Measurements from ENCODE around the gene RHOB. TPM values are rescaled to one million over a fixed set of nuclear protein-coding genes. Genes with fewer than 3 reads are reported as not detected.
"Not testable (repeated sequence)": the region's sequence is repeated elsewhere in the genome, so short reads cannot be mapped to it uniquely, and the experiment has no call there.

The RHOB gene
- total and polyA plus RNA-seq, 8 donors = 143 to 1,146 (median 424) TPM

DNA sequence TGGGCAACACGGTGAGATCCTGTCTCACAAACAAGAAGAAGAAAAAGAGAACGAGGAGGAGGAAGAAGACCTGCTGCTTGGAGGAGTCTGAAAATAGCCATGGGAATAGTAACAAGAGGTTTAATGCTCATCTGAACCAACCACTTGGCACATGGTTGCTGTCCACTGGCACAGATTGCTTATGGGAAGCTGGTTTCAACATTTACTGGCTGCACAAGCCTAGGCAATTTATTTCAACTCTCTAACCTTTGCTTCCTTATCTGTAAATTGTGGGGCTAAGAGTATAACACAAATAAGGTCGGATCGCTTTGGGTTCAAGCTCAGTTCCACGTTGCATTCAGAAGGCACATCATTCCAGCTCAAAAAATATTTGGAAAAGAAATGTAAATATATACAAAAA, 14.2 kb upstream of the RHOB start:
- no peak for TF ChIP-seq POLR2AphosphoS5 (IDR thresholded peaks at IDR 0.05)
- TF ChIP-seq EP300 (IDR thresholded peaks at IDR 0.05) = no peak
- TF ChIP-seq, protein P1, sequence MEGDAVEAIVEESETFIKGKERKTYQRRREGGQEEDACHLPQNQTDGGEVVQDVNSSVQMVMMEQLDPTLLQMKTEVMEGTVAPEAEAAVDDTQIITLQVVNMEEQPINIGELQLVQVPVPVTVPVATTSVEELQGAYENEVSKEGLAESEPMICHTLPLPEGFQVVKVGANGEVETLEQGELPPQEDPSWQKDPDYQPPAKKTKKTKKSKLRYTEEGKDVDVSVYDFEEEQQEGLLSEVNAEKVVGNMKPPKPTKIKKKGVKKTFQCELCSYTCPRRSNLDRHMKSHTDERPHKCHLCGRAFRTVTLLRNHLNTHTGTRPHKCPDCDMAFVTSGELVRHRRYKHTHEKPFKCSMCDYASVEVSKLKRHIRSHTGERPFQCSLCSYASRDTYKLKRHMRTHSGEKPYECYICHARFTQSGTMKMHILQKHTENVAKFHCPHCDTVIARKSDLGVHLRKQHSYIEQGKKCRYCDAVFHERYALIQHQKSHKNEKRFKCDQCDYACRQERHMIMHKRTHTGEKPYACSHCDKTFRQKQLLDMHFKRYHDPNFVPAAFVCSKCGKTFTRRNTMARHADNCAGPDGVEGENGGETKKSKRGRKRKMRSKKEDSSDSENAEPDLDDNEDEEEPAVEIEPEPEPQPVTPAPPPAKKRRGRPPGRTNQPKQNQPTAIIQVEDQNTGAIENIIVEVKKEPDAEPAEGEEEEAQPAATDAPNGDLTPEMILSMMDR (IDR thresholded peaks at IDR 0.05) = no peak
- TF ChIP-seq POLR2A (IDR thresholded peaks at IDR 0.05) = no peak
- no peaks in the 10 kb centered on the region for H3K27me3 ChIP-seq
- peak overlapping the region in 2 of 5 donors; percentile 13 to 40 for H3K27ac ChIP-seq
- no peaks in the 10 kb centered on the region for H3K36me3 ChIP-seq
- no peak overlapping the region for H3K4me3 ChIP-seq
- 37 to 56% (median 48%) methylated on average over 5 of the region's 5 CpGs for WGBS, 5 donors
- peak in 1 of 2 donors; percentile 22 for DNase-seq
- intact Hi-C loops (cut with DNase I; ENCODE audit: low total_unique reads) = no loop called here
- H3K9me3 ChIP-seq = no peaks in the 10 kb centered on the region
- peaks cover 0 to 35% (median 23%) of the 10 kb centered on the region in 4 donors for H3K4me1 ChIP-seq

DNA sequence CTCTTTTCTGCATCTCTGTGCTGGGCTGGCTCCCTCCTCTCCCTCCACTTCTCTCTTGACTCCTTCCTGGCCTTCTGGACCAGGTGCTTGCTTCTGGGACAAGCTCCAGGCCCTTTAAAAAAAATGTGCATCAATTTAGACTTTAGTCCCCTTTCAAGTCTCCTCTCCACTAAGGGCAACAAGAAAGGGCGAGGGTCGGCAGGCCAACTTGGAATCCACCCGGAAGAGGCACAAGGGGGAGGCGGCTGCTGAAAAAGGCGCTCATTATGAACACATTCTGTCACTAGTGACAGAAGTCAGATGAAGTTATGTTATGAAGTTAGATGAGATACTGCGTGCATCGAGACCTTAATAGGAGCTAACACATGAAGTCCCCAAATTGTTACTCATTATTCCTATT, 13.6 kb upstream of the RHOB start:
- 79 to 91% (median 83%) methylated on average over 7 of the region's 7 CpGs for WGBS, 5 donors
- intact Hi-C loops (cut with DNase I; ENCODE audit: low total_unique reads) = no loop called here
- DNase-seq = no peak
- TF ChIP-seq POLR2AphosphoS5 (IDR thresholded peaks at IDR 0.05) (no peak), POLR2A (IDR thresholded peaks at IDR 0.05) (no peak), EP300 (IDR thresholded peaks at IDR 0.05) (no peak)
- TF ChIP-seq, protein P1 (IDR thresholded peaks at IDR 0.05) = no peak
- Histone ChIP-seq H3K27ac (peak overlapping the region in 3 of 5 donors; percentile 13 to 56 (median 40)), H3K4me1 (peaks cover 5 to 40% (median 25%) of the 10 kb centered on the region in 4 donors), H3K27me3 (no peaks in the 10 kb centered on the region), H3K9me3 (no peaks in the 10 kb centered on the region), H3K36me3 (no peaks in the 10 kb centered on the region), H3K4me3 (no peak overlapping the region)

DNA sequence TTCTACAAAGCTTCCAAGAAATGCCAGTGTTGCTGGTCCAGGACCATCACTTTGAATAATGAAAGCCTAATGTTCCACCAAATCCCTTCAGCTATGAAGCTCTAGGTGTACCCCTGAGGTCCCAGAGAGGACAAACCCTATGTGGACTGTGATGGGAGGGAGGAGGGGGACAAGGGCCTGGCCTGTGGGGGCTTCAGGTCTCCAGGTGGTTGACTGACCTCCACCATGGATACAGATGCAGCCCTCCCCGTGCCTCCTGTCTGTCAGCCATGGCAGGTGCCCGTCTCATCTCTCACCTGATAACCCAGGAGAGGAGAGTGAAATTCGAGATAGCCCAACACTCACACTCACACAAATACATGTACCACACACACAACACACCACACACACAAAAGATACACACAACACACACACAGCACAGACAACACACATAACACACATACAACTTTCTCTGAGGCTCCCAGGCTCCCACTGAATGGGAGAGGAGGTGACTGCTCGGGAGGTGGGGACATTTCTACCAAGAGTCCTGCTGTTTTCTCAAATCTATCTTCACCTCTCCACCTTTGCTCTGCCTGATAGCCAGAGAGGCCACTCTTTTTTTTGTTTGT, 12.8 kb upstream of the RHOB start:
- H3K36me3 ChIP-seq = no peaks in the 10 kb centered on the region
- no peaks in the 10 kb centered on the region for H3K9me3 ChIP-seq
- H3K4me1 ChIP-seq = peaks cover 7 to 46% (median 30%) of the 10 kb centered on the region in 4 donors
- peak overlapping the region in 2 of 5 donors; percentile 40 to 56 for H3K27ac ChIP-seq
- 77 to 91% (median 90%) methylated on average over 4 of the region's 4 CpGs for whole genome bisulfite sequencing, 5 donors
- intact Hi-C loops (cut with DNase I; ENCODE audit: low total_unique reads) = no loop called here
- peak in 1 of 2 donors; percentile 9 for DNase-seq
- no peak for TF ChIP-seq POLR2A (IDR thresholded peaks at IDR 0.05)
- TF ChIP-seq, protein P1 (IDR thresholded peaks at IDR 0.05) = no peak
- no peak for TF ChIP-seq POLR2AphosphoS5 (IDR thresholded peaks at IDR 0.05)
- TF ChIP-seq EP300 (IDR thresholded peaks at IDR 0.05) = no peak
- no peaks in the 10 kb centered on the region for H3K27me3 ChIP-seq
- H3K4me3 ChIP-seq = no peak overlapping the region

DNA sequence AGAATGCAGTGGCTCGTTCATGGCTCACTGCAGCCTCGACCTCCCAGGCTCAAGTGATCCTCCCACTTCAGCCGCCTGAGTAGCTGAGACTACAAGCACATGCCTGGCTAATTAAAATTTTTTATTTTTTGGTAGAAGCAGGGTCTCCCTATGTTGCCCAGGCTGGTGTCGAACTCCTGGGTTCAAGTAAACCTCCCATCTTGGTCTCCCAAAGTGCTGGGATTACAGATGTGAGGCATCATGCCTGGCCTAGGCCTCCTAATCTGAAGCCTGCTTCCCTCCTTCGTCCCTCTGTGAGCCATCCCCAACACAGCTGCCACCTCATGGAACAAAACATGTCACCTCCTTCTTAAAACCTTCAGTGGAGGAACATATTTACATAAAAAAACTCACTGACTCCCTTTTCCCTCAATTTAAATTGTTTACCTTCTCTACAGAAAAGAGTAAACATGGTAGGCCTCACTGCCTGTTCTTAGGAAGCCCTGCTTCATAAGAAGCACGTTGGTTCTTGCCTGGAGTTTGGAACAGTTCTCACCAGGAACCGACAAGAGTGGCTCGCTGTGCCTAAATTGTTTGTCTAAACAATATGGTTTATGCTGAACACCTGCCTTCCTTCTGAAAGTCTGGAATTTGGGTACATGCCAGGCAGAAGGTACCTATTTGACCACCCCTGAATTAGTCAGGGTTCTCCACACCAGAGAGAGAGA, 12.1 kb upstream of the RHOB start:
- no peaks in the 10 kb centered on the region for H3K36me3 ChIP-seq
- H3K27me3 ChIP-seq = no peaks in the 10 kb centered on the region
- intact Hi-C loops (cut with DNase I; ENCODE audit: low total_unique reads) = no loop called here
- peak overlapping the region in 3 of 5 donors; percentile 13 to 56 (median 22) for H3K27ac ChIP-seq
- no peak for TF ChIP-seq POLR2AphosphoS5 (IDR thresholded peaks at IDR 0.05)
- TF ChIP-seq, protein P1 (IDR thresholded peaks at IDR 0.05) = no peak
- TF ChIP-seq EP300 (IDR thresholded peaks at IDR 0.05) = no peak
- no peak for TF ChIP-seq POLR2A (IDR thresholded peaks at IDR 0.05)
- DNase-seq = peak in 1 of 2 donors; percentile 22
- WGBS, 5 donors = 64 to 71% (median 67%) methylated on average over 8 of the region's 8 CpGs
- no peak overlapping the region for H3K4me3 ChIP-seq
- H3K9me3 ChIP-seq = no peaks in the 10 kb centered on the region
- peaks cover 13 to 46% (median 31%) of the 10 kb centered on the region in 4 donors for H3K4me1 ChIP-seq

DNA sequence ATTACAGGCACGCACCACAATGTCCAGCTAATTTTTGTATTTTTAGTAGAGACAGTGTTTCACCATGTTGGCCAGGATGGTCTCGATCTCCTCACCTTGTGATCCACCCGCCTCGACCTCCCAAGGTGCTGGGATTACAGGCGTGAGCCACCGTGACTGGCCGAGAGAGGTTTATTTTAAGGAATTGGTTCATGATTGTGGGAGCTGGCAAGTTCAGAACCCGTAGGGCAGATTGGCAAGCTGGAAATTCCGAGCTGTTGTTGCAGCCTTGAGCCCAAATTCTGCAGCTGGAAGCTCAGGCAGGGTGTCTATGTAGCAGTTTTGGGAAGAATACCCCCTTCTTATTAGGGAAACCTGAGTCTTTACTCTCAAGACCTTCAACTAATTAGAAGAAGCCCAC, 11.4 kb upstream of the RHOB start:
- intact Hi-C loops (cut with DNase I; ENCODE audit: low total_unique reads); H3K36me3 ChIP-seq; H3K4me3 ChIP-seq; H3K27me3 ChIP-seq; H3K9me3 ChIP-seq: not testable (repeated sequence)
- WGBS, 5 donors = 90 to 96% (median 92%) methylated on average over 9 of the region's 9 CpGs
- peak in 1 of 2 donors; percentile 8 for DNase-seq
- Histone ChIP-seq H3K4me1 (peaks cover 13 to 46% (median 24%) of the 10 kb centered on the region in 4 donors), H3K27ac (peak overlapping the region in 2 of 5 donors; percentile 13 to 56)
